ENCODE data around the gene GNLY.

- TF ChIP-seq CTCF (IDR thresholded peaks at IDR 0.05 in 8 of 11, conservative IDR thresholded peaks at IDR 0.05 in 3 of 11) (no peak), POLR2AphosphoS5 (IDR thresholded peaks at IDR 0.05) (no peak), POLR2A (IDR thresholded peaks at IDR 0.05) (no peak)
Observed at GRCh38 chr2:85695121-85695520, 963 bp downstream of the GNLY start.

All from spleen (tissue), 7 donors.